Measurements from ENCODE around the gene HOXA11.

Gene HOXA11

GRCh38 chr7:27169658-27170425, 15.2 kb downstream of the HOXA11 start:
- no peak for DNase-seq (ENCODE audit: low spot score)

- no peak for DNase-seq (ENCODE audit: low spot score)
These were observed 16.6 kb downstream of the HOXA11 start for GRCh38 chr7:27168265-27168947.

DNA sequence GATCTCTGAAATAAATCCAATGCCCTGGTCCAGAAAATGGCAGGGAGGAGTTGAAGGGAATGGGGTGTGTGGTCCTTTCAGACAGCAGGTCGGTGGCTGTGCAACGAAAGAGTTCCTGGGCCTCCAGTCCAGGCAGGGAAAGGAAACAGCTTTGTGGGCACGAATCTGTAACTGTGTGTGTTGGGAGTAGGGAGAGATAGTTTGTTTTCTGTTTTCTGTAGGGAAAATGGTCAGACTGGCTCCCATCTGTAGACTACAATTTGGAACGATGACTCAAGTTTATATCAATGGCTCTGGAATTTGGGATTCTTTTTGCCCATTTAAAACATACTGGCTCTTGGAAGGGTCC, 17.1 kb downstream of the HOXA11 start:
- no peak for DNase-seq (ENCODE audit: low spot score)

DNA sequence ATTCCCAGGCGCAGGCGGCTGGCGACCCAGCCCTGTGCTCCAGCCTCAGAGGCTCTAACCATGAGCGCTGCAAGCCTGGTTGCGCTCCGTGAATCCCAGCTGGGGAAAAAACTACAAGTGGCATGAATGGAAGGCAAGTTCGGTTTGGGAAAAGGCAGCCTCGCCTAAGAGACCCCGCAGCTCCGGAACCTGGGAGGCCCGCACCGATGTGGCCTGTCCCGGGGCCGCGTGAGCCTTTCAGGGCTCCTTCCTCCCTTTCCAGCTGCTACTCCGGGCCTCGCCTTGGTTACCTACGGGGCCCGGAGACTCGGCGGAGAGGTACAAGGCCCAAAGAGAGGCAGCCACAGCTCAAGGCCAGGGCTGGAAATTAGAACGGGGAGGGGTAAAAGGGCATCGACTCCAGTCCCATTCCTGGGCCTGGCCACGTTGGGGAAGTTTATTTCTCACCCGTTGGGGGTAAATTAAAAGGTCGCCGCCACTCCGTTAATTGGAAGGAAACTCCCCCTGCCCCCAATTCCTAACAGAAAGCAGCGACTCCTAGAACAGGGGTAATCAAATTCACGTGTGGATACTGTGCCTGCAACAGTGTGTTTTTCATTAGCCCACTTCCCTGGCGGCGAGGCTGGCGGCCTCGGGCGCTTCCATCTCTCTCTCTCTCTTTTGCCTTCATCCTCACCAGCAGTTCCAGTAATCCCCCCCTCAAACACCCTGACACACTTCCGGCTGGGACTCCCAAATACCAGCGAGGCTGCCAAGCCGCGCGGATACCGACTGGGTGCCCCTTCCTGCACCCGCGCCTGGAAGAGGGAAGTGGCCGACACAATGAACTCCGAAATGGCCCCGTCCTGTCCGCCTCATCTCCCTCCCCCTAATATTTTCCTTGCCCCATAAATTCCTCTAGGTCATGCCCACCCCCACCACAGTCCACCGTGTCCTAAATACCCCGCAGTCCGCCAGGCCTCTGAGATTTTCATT, 18.2 kb downstream of the HOXA11 start:
- DNase-seq (ENCODE audit: low spot score), result no peak

DNA sequence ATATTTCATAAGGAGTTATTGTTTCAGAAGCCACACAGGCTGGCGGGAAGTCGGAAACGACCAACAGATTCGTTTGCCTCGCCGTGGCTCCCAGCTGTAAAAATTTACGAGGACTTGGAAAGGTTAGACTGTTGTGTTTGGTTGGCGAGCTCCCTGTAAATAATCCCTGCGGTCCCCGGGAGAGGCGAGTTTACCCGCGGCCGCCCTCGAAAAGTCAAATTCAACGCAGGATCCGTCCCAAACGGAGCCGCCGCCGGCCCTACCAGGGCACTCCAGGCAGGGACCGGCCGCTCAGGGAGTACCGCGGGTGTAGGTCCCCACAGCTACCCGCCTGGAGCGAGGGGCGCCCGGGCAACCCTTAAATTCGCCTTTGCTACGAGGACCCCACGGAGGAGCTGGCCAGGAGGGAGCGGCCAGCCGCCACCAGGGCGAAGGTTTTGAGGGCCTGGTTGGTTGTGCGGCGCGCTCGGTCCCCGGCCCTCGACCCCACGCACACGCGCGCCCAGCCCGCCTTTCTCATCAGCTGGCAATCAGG, 19.0 kb downstream of the HOXA11 start:
- DNase-seq (ENCODE audit: low spot score), result no peak

DNA sequence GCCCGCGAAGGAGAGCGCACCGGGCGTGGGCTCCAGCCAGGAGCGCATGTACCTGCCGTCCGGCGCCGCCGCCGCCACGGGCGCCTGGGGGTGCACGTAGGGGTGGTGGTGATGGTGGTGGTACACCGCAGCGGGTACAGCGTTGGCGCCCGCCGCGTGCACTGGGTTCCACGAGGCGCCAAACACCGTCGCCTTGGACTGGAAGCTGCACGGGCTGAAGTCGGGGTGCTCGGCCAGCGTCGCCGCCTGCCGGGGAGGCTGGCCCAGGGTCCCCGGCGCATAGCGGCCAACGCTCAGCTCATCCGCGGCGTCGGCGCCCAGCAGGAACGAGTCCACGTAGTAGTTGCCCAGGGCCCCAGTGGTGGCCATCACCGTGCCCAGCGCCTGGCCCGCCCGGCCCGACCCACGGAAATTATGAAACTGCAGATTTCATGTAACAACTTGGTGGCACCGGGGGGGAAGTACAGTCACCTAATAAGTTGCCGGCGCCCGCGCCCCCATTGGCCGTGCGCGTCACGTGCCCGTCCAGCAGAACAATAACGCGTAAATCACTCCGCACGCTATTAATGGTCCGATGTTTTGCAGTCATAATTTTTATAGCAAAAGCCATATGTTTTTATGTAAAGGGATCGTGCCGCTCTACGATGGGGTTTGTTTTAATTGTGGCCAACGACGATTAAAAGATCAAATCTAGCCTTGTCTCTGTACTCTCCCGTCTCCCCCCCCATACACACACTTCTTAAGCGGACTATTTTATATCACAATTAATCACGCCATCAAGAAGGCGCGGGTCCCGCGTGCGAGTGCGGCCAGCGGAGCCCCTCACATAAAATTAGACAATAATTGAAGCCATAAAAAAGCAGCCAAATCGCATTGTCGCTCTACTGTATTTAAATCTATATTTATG, 19.7 kb downstream of the HOXA11 start, which contains the start of gene HOXA9:
Gene HOXA9, minus strand, starts transcription at position 449 of the 907 bp plus-strand sequence. Its CDS starts 80 bp downstream, at position 369.
- no peak for DNase-seq (ENCODE audit: low spot score)

- no peak for DNase-seq (ENCODE audit: low spot score)
These were observed 20.5 kb downstream of the HOXA11 start for GRCh38 chr7:27164367-27165088.

DNA sequence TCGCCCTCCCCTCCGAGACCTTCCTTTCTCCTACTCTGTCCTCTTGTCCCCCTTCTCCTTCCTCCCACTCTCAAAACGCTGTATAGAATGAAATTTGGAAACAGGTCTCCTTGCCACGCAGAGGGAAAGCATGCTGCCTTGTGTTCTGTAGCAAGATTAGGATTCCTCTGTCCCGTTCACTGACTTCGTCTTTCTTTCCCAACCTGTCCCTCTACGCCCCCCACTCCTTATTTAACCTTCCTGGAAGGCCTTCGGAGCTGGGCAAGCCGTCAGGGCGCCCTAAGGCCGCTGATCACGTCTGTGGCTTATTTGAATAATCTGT, 21.0 kb downstream of the HOXA11 start:
- DNase-seq (ENCODE audit: low spot score), result no peak

GRCh38 chr7:27163288-27164044, 21.6 kb downstream of the HOXA11 start:
- DNase-seq (ENCODE audit: low spot score), result no peak

DNA sequence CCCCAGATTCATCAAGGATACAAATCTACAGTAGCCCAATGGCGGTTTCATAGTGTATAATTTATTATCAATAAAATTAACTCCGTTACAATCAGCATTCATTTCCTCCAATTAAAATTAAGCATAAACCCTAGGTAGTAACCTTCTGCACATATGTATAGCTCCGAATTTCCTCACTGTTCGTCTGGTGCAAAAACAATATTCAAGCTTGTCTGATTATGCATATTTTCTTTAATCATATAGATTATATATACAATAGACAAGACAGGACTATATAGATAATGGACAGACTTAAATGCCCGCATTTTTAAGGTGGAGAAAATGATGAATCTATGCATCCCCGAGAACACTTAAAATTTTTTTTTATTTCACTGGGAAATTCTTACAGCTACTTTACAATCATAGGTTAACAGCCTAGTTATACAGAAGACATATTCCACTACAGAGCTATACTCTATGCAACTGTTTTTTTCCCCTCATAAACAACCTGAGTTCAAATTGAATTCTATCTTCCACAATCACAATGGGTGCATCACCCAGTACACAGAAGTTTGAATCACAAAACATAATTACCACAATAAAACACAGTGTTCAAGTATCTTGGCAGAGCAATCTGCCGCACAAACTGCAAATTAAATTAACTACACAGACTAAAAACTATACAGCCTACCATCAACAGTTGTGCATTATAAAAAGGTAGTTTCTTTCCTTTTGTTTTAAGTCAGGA, 22.3 kb downstream of the HOXA11 start:
- DNase-seq (ENCODE audit: low spot score), result no peak

GRCh38 chr7:27161721-27162560, 23.1 kb downstream of the HOXA11 start:
- no peak for DNase-seq (ENCODE audit: low spot score)

- DNase-seq (ENCODE audit: low spot score), result no peak
These were observed 23.8 kb downstream of the HOXA11 start for GRCh38 chr7:27161214-27161720.

DNA sequence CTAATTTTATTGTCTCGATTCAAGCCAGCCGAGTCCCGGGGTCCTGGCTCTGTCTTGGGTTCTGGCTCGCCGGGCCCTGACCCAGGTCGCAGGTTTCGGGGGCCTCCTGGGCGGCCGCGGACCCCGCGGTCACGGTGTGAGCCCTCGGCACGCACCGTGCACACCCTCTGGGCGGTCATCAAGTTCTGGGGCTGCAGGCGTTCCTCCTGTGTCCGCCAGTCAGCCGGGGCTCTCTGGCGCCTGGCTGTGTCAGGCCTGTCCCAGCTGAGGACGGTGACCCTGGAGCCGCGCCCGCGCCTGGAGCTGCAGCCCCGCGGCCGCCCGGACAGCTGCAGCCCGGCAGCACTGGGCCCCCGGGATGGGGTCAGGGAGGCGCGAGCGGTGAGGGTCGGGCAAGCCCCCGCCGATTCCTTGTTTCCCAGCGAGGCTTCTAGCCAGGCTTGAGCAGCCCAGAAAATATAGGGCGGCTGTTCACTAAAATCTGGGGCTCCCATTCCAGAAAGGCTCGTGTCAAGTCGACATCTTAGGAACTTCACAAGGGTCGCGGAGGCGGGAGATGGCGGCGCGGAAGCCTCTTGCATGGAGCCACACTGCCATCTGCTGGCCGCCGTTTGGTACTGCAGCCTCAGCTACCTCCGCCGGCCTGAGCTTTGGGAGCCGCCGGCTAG, 24.4 kb downstream of the HOXA11 start:
- peak; percentile 92 for DNase-seq (ENCODE audit: low spot score)

DNA sequence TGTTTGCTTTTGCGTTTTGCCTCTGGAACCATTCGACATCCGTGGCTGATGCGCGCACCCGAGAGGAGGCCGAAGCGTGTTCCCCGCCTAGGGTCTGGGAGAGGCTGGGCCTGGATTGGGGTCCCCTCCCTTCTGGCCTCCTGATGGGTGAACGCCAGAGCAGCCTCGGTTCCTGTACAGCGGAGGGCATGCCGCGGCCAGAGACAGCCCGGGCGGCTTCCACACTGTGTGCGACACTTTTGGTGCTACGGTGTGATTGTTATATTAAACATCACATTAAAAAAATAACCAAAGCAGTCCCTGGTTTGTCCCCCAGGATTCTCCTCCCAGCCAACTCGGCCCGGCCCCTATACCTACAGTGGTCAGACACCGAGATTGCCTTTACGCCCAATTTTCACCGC, 24.9 kb downstream of the HOXA11 start:
- no peak for DNase-seq (ENCODE audit: low spot score)

GRCh38 chr7:27159266-27160144, 25.5 kb downstream of the HOXA11 start:
- no peak for DNase-seq (ENCODE audit: low spot score)

Measured in HuH-7 (cell line).